GM10266 (cell line): ENCODE results near the gene NOS1AP.

Experiments used
- DNase-seq: peaks from one replicate; pipeline ENCODE4 v3.0.0; 2012; ENCODE audit errors: extremely low spot score
- TF ChIP-seq, protein P1 (sequence below): IDR thresholded peaks from 2 replicates; pipeline ENCODE4 v1.5.1; 2012; ENCODE audit warnings: mild to moderate bottlenecking, low read depth; ENCODE audit not compliant: control insufficient read depth, insufficient read depth; ENCODE audit errors: missing control alignments

NOS1AP gene

GRCh38 chr1:162142968-162143367 is 73.5 kb downstream of the NOS1AP start:
- TF ChIP-seq, protein P1, sequence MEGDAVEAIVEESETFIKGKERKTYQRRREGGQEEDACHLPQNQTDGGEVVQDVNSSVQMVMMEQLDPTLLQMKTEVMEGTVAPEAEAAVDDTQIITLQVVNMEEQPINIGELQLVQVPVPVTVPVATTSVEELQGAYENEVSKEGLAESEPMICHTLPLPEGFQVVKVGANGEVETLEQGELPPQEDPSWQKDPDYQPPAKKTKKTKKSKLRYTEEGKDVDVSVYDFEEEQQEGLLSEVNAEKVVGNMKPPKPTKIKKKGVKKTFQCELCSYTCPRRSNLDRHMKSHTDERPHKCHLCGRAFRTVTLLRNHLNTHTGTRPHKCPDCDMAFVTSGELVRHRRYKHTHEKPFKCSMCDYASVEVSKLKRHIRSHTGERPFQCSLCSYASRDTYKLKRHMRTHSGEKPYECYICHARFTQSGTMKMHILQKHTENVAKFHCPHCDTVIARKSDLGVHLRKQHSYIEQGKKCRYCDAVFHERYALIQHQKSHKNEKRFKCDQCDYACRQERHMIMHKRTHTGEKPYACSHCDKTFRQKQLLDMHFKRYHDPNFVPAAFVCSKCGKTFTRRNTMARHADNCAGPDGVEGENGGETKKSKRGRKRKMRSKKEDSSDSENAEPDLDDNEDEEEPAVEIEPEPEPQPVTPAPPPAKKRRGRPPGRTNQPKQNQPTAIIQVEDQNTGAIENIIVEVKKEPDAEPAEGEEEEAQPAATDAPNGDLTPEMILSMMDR: no peak
- no peak for DNase-seq

- TF ChIP-seq, protein P1: no peak
- DNase-seq: no peak
Observed at GRCh38 chr1:162144268-162144667, 74.8 kb downstream of the NOS1AP start.

DNA sequence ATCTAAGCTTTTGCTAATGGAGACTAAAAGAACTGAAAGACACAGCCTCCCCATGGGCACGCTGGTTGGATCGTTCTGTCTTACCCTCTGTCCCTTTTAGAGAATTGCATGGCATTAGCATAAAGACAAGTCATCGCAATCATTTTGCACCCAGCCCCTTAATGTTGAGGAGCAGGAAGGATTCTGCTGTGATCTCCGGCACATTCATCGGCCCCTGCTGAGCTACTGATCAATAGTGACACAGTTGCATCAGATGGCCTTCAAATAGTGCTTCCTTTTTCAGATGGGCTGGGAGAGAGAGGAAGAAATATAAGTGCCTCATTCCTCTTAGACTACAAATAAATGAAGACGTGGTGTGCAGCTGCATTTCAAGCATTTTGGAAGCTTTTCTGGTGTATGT is 75.4 kb downstream of the NOS1AP start:
- no peak for DNase-seq
- TF ChIP-seq, protein P1: no peak

- DNase-seq: no peak
- TF ChIP-seq, protein P1: no peak
Observed at GRCh38 chr1:162145280-162145965, 75.9 kb downstream of the NOS1AP start.

DNA sequence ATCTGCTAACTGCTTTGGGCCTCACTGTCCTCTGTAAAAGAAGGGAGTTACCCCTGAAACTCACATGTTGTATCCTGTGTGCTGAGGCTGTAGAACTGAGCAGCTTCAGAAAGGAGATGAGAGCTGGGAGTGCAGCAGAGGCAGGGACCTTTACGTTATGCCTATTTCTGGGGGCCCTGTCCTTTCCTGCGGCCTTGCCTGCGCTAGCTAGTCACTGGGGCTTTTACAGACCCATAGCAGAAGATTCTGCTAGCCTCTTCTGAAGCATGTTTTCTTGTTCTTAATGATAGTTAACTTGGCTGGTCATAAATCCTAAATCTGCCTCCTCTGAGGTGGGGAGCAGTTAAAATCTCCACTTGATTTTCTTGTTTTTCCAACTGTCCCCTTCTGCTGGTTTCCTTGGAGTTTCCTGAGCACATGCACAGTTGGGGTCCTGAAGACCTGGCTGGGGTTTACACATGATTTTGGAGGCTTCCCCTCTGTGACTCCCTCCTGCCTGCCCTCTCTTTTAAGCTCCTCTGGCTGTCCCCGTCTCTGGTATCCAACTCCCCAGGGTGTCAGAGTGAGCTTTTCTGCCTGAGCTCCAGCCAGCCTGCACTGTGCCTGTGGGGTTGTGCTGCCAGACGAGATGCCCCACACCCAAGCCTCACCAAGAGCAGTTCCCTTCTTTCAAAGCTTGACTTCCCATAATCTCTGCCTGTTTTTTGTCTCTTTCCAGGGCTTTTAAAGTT is 76.6 kb downstream of the NOS1AP start:
- TF ChIP-seq, protein P1: no peak
- DNase-seq: no peak

GRCh38 chr1:162147760-162148159 is 78.3 kb downstream of the NOS1AP start:
- TF ChIP-seq, protein P1: no peak
- no peak for DNase-seq

DNA sequence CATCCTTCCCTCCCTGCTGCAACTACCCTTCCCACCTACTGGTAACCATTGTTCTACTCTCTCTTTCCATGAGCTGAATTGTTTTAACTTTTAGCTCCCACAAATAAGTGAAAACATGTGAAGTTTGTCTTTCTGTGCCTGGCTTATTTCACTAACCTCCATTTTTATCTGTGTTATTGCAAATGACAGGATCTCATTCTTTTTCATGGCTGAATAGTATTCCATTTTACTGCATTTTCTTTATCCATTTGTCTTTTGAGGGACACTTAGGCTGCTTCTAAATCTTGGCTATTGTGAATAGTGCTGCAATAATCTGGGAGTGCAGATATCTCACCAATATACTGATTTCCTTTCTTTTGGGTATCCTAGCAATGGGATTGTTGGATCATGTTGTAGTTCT is 80.6 kb downstream of the NOS1AP start:
- no peak for DNase-seq
- TF ChIP-seq, protein P1: no peak
